ENCODE data around the gene CCNE1.
A peak's percentile ranks its signal among the peaks of the same experiment; 100 is the strongest.

The CCNE1 gene

GRCh38 chr19:29812881-29813275 is 1.1 kb downstream of the CCNE1 start:
- peak overlapping the region; percentile 33 for H3K4me3 ChIP-seq (ENCODE audit: control insufficient read depth, low read depth, low read length)
- DNase-seq (ENCODE audit: low read depth): no peak
- no peak for TF ChIP-seq CTCF (conservative IDR thresholded peaks at IDR 0.05; ENCODE audit: control insufficient read depth, insufficient read depth, low read depth, low read length)

- TF ChIP-seq CTCF (conservative IDR thresholded peaks at IDR 0.05; ENCODE audit: control insufficient read depth, insufficient read depth, low read depth, low read length): no peak
- no peak for DNase-seq (ENCODE audit: low read depth)
- no peak overlapping the region for H3K4me3 ChIP-seq (ENCODE audit: control insufficient read depth, low read depth, low read length)
These were observed 1.9 kb downstream of the CCNE1 start for GRCh38 chr19:29813642-29814041.

- DNase-seq (ENCODE audit: low read depth): no peak
- TF ChIP-seq CTCF (conservative IDR thresholded peaks at IDR 0.05; ENCODE audit: control insufficient read depth, insufficient read depth, low read depth, low read length): no peak
- no peak overlapping the region for H3K4me3 ChIP-seq (ENCODE audit: control insufficient read depth, low read depth, low read length)
These were observed 3.4 kb downstream of the CCNE1 start for GRCh38 chr19:29815231-29815630.

- no peak overlapping the region for H3K4me3 ChIP-seq (ENCODE audit: control insufficient read depth, low read depth, low read length)
- no peak for TF ChIP-seq CTCF (conservative IDR thresholded peaks at IDR 0.05; ENCODE audit: control insufficient read depth, insufficient read depth, low read depth, low read length)
- DNase-seq (ENCODE audit: low read depth): no peak
These were observed 5.5 kb downstream of the CCNE1 start for GRCh38 chr19:29817316-29817715.

- TF ChIP-seq CTCF (conservative IDR thresholded peaks at IDR 0.05; ENCODE audit: control insufficient read depth, insufficient read depth, low read depth, low read length): no peak
- no peak for DNase-seq (ENCODE audit: low read depth)
- H3K4me3 ChIP-seq (ENCODE audit: control insufficient read depth, low read depth, low read length): no peak overlapping the region
These were observed 7.5 kb downstream of the CCNE1 start for GRCh38 chr19:29819300-29819699.

GRCh38 chr19:29819986-29820385 is 8.2 kb downstream of the CCNE1 start:
- no peak for TF ChIP-seq CTCF (conservative IDR thresholded peaks at IDR 0.05; ENCODE audit: control insufficient read depth, insufficient read depth, low read depth, low read length)
- no peak for DNase-seq (ENCODE audit: low read depth)
- no peak overlapping the region for H3K4me3 ChIP-seq (ENCODE audit: control insufficient read depth, low read depth, low read length)
